Endothelial cell (in vitro differentiated cells): ENCODE data around the gene TYRO3. TPM values are rescaled to one million over a fixed set of nuclear protein-coding genes. Genes with fewer than 3 reads are reported as not detected.

ENCODE experiments used
- DNase-seq: peaks from one replicate; pipeline ENCODE4 v3.0.0; 2021; ENCODE audit warnings: low spot score
- H3K27ac Mint-ChIP-seq: one replicate; pipeline ENCODE4 v1.8.0; 2021; ENCODE audit warnings: mixed read lengths, inconsistent platforms; ENCODE audit not compliant: unreplicated experiment
- H3K27me3 Mint-ChIP-seq: one replicate; pipeline ENCODE4 v1.8.0; 2021; ENCODE audit warnings: mild to moderate bottlenecking, moderate library complexity, mixed read lengths, inconsistent platforms; ENCODE audit not compliant: unreplicated experiment
- H3K36me3 Mint-ChIP-seq: one replicate; pipeline ENCODE4 v1.8.0; 2021; ENCODE audit warnings: mild to moderate bottlenecking, low read depth, mixed read lengths, inconsistent platforms; ENCODE audit not compliant: unreplicated experiment
- H3K4me1 Mint-ChIP-seq: one replicate; pipeline ENCODE4 v1.8.0; 2021; ENCODE audit warnings: mild to moderate bottlenecking, mixed read lengths, inconsistent platforms; ENCODE audit not compliant: unreplicated experiment
- H3K4me3 Mint-ChIP-seq: one replicate; pipeline ENCODE4 v1.8.0; 2021; ENCODE audit warnings: mild to moderate bottlenecking, mixed read lengths, inconsistent platforms; ENCODE audit not compliant: unreplicated experiment
- H3K9me3 Mint-ChIP-seq: one replicate; pipeline ENCODE4 v1.8.0; 2021; ENCODE audit warnings: mixed read lengths, inconsistent platforms; ENCODE audit not compliant: unreplicated experiment
- total RNA-seq: library from RNA; stranded (reverse); fragmentation: NEBNext Ultra II Directional; extraction: Animal tissue kit (Norgen Biotek cat#: 25700); gene quantifications from one replicate; pipeline ENCODE4 v1.2.1, GENCODE V29; 2021; ENCODE audit not compliant: unreplicated experiment
- TF ChIP-seq, protein P1 (sequence below): fragments of 200-600 bp; sonication (generic); IDR thresholded peaks from one replicate; pipeline ENCODE4 v1.5.0; 2021; ENCODE audit warnings: antibody characterized with exemption; ENCODE audit not compliant: unreplicated experiment

TYRO3 gene
- total RNA-seq, 1 donor from 2014 or later, result 115 TPM

DNA sequence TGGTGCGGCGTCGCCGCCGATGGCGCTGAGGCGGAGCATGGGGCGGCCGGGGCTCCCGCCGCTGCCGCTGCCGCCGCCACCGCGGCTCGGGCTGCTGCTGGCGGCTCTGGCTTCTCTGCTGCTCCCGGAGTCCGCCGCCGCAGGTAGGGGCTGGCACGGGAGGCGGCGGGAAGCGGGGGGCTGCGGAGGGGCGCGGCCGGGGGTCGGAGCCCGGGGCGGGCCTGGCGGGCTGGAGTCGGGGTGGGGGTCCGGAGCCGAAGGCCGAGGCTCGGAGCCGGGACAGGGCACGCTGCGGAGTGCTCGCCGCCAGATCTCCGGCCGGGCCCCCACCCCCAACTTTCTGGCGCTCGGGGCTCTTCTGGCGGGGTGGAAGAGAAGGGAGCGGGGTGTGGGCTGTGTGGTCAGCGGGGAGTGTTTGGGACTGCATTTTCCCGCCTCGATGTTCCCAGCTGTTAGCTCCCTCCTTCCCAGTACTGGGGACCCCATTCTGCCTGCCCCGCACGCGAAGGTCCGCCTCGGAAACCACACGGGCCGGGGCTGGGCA, 299 bp downstream of the TYRO3 start:
- H3K4me3 Mint-ChIP-seq, result peak overlapping the region; percentile 92
- TF ChIP-seq, protein P1, sequence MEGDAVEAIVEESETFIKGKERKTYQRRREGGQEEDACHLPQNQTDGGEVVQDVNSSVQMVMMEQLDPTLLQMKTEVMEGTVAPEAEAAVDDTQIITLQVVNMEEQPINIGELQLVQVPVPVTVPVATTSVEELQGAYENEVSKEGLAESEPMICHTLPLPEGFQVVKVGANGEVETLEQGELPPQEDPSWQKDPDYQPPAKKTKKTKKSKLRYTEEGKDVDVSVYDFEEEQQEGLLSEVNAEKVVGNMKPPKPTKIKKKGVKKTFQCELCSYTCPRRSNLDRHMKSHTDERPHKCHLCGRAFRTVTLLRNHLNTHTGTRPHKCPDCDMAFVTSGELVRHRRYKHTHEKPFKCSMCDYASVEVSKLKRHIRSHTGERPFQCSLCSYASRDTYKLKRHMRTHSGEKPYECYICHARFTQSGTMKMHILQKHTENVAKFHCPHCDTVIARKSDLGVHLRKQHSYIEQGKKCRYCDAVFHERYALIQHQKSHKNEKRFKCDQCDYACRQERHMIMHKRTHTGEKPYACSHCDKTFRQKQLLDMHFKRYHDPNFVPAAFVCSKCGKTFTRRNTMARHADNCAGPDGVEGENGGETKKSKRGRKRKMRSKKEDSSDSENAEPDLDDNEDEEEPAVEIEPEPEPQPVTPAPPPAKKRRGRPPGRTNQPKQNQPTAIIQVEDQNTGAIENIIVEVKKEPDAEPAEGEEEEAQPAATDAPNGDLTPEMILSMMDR, result no peak
- DNase-seq, result no peak
- H3K27me3 Mint-ChIP-seq, result peaks cover 16% of the 10 kb centered on the region
- no peaks in the 10 kb centered on the region for H3K9me3 Mint-ChIP-seq
- H3K4me1 Mint-ChIP-seq, result peaks cover 67% of the 10 kb centered on the region
- H3K36me3 Mint-ChIP-seq, result peaks cover 17% of the 10 kb centered on the region
- H3K27ac Mint-ChIP-seq, result peak overlapping the region; percentile 57

DNA sequence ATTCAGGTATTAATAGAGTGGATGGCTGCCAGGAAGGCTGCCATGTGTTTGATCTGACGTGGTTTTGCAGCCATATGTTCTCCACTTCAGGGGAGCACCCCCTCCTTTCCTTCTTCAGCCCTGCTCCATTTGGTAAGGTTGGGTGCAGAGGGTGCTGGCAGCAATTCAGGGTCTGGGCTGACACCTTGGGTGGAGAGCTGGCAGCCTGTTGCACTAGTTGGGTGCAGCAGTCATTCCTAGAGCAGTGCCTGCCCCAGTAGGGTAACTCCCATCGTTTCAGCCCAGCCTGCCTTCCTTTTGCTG, 1.5 kb downstream of the TYRO3 start:
- H3K27me3 Mint-ChIP-seq, result peaks cover 16% of the 10 kb centered on the region
- H3K4me3 Mint-ChIP-seq, result peak overlapping the region; percentile 92

DNA sequence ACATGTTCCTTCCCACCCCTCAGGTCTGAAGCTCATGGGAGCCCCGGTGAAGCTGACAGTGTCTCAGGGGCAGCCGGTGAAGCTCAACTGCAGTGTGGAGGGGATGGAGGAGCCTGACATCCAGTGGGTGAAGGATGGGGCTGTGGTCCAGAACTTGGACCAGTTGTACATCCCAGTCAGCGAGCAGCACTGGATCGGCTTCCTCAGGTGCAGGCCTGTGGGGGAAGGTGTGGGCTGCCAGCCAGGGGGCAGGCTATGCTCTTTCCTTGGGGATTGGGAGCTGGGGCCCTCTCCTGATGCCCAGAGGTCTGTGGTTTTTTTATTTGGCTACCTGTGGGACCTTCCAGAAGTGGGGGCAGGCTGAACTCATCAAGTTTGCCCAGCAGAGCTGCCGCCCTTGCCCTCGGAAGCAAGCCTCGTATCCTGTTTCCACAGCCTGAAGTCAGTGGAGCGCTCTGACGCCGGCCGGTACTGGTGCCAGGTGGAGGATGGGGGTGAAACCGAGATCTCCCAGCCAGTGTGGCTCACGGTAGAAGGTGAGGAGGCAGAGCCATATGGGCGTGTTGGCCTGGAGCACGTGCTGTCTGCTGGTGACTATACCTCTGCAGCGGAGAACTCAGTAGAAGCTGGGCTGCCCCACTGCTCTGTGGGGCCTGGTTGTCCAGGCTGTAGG, 2.2 kb downstream of the TYRO3 start:
- H3K27me3 Mint-ChIP-seq, result peaks cover 15% of the 10 kb centered on the region

More for the DNA sequence above, 1.5 kb downstream of the TYRO3 start:
- H3K36me3 Mint-ChIP-seq, result peaks cover 17% of the 10 kb centered on the region
- no peak overlapping the region for H3K27ac Mint-ChIP-seq
- no peak for DNase-seq
- TF ChIP-seq, protein P1, result no peak
- H3K9me3 Mint-ChIP-seq, result no peaks in the 10 kb centered on the region
- H3K4me1 Mint-ChIP-seq, result peaks cover 68% of the 10 kb centered on the region

DNA sequence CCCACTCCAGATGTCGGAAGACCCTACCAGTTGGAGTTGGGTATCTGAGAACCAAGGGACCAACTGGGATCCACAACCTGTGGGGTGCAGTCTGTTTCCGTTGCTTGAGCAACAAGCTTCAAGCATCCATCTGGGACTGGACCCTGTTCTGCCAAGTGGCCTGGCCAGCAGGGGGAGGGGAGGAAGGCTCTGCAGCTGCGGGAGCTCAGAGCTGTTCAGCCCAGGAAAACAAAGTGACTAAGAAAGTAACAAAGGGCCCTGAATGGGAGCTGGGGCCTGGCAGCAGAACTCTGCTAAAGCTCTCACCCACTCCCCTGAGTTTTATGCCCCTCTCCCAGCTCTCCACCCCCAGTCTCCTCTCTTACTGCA, 2.7 kb downstream of the TYRO3 start:
- Mint-ChIP-seq H3K4me1 (peaks cover 62% of the 10 kb centered on the region), H3K9me3 (no peaks in the 10 kb centered on the region), H3K36me3 (peaks cover 17% of the 10 kb centered on the region), H3K27me3 (peaks cover 15% of the 10 kb centered on the region), H3K27ac (no peak overlapping the region), H3K4me3 (peak overlapping the region; percentile 37)
- TF ChIP-seq, protein P1, result peak; percentile 21
- DNase-seq, result peak; percentile 50

More for the DNA sequence above, 2.2 kb downstream of the TYRO3 start:
- DNase-seq, result no peak
- Mint-ChIP-seq H3K4me3 (peak overlapping the region; percentile 92), H3K9me3 (no peaks in the 10 kb centered on the region), H3K4me1 (peaks cover 62% of the 10 kb centered on the region), H3K36me3 (peaks cover 17% of the 10 kb centered on the region), H3K27ac (no peak overlapping the region)
- TF ChIP-seq, protein P1, result no peak

DNA sequence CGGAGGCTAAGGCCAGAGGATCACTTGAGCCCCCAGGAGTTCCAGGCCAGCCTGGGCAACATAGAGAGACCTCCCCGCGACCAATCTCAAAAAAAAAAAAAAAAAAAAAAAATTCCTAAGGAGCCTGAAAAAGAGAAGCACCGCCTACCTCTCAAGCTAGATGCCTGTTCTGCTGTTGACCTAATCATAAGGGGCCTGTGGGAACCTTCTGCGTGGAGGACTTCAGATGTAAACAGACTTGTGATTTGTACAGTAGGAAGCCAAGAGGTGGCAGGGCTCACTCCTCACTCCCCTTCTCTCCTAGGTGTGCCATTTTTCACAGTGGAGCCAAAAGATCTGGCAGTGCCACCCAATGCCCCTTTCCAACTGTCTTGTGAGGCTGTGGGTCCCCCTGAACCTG, 3.2 kb downstream of the TYRO3 start:
- H3K36me3 Mint-ChIP-seq, result peaks cover 17% of the 10 kb centered on the region
- peaks cover 61% of the 10 kb centered on the region for H3K4me1 Mint-ChIP-seq
- TF ChIP-seq, protein P1, result no peak
- DNase-seq, result no peak
- H3K9me3 Mint-ChIP-seq, result no peaks in the 10 kb centered on the region
- H3K4me3 Mint-ChIP-seq, result no peak overlapping the region
- no peak overlapping the region for H3K27ac Mint-ChIP-seq
- peaks cover 17% of the 10 kb centered on the region for H3K27me3 Mint-ChIP-seq
